ACHN (cell line): ENCODE data around the gene ARL2BP.
A peak's percentile ranks its signal among the peaks of the same experiment; 100 is the strongest.
"Not testable (repeated sequence)": the region's sequence is repeated elsewhere in the genome, so short reads cannot be mapped to it uniquely, and the experiment has no call there.

ENCODE experiments used
- DNase-seq: peaks from one replicate; pipeline ENCODE4 v3.0.0-alpha.2; 2015
- in situ Hi-C: cut with HindIII; loops from 2 replicates; pipeline ENCODE4 v1.10.0; 2017; ENCODE audit warnings: low sequenced_read_pairs, low pct_ligation_motif_present, low pct_unique_long_range_greater_than_20kb

The ARL2BP gene

DNA sequence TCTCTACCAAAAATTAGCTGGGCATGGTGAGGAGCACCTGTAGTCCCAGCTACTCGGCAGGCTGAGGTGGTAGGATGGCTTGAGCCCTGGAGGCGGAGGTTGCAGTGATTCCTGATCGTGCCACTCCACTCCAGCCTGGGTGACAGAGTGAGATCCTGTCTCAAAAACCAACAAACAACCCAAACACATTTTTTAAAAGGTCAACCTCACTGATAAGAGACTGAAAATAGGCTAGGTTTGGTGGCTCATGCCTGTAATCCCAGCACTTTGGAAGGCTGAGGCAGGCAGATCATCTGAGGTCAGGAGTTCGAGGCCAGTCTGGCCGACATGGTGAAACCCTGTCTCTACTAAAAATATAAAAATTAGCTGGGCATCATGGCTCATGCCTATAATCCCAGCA is 30.9 kb downstream of the ARL2BP start:
- in situ Hi-C loops, DNase-seq: not testable (repeated sequence)

DNA sequence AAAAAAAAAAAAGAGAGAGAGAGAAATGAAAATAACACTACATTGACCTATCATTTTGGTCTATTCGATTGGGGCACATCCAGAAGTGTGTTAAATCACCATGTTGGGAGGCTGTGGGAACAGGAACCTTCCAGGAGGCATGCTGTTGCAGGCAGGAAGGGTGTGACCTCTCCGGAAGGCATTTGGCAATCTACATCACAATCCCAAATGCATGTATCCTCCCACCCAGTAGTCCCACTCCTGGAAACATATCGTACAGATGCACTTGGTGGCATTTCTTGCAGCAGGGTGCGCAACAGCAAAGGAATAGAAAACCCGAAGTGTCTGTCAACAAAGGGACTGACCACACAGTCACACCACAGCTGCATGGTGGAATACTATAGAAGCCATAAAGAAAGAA is 31.5 kb downstream of the ARL2BP start:
- in situ Hi-C loops: no loop called here
- DNase-seq: no peak

DNA sequence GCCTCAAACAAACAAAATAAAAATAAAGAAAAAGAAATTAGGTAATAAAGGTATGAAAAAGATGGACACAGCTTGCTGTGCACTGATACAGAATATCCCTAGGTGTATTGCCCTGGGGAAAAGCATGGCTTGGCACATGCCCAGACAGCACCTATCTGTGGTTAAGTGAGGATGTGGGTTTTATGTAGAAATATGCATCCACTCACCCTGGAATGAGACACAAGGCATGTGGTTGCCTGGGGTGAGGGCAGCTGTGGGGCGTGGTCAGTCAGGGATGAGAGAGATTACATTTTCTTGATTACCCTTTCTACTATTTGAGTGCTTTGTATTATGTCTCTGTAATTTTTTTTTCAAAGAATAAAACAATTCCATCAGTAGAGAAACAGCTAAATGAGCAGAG is 32.5 kb downstream of the ARL2BP start:
- in situ Hi-C loops: no loop called here
- peak; percentile 96 for DNase-seq

DNA sequence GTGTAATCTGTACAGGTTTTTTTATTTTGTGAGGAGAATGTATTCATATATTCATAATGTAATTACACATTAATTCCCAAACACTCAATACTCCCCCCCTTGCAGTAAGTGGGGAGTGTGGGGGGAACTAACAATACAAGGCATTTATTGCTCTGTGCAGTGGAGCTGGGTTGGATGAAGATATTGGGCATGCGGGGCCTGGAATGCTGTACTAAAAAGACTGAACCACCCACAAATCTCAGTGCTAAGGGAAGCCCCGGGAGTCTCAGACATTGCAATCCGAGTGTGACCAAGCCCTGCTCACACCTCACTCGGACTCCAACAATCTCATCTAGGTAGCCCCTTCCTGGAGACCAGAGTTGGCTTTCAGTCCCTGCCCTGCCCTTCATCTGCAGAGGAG is 33.4 kb downstream of the ARL2BP start:
- DNase-seq: no peak
- in situ Hi-C loops: no loop called here

DNA sequence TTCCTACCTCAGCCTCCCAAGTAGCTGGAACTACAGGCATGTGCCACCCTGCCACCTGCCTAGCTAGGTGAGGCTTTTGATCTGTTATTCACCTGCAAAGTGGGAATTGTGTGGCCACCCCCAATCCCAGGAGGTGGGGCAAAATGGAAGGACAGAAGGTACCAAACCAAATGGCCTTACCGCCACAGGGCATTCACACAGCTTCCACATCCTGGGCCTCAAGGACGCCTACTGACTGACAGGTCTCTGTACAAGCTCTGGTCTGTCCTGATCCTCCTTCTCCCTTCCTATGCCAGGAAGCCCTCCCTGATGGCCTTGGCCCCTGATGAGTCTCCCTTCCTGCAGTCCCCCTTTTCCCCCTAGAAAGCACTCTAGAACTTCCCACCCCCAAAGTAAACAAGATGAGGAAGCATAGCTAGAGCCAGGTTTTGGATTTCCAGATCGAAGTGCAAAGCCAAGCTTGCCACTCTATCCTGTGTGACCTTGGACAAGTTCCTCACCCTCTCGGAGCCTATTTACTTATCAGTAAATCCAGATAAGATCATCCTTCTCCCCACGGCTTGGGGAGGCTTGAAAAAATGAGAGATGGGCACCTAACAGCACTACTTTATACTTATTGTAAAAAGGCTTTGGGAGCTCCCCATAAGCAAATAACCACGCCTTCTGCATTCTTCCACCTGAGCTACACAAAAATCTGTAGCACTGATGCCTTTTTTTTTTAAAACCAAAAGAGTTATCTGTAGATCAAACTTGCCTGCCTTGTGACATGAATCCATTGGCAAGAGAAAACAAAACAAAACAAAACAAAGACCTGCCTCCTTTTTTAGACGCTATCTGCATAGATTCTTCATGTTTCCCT is 35.0 kb downstream of the ARL2BP start:
- DNase-seq: no peak
- in situ Hi-C loops: no loop called here

DNA sequence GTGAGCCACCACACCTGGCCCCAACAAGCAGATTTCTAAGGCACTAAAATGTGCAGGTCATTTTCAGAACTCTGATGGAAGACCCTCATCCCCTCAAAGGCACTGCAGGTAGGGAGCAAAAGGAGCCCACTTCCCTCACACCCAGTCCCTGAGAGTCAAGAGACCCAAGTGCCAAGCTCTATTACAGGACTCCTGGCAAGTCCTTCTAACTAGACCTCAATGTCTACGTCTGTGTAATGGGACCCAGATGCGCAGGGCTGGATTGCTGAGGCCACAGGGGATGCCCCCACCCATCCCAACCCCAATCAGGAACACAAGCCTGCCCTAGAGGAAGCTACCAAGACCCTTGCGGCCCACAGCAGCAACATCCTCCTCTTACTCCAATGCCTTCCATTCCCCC is 36.7 kb downstream of the ARL2BP start:
- no peak for DNase-seq
- in situ Hi-C loops: no loop called here

DNA sequence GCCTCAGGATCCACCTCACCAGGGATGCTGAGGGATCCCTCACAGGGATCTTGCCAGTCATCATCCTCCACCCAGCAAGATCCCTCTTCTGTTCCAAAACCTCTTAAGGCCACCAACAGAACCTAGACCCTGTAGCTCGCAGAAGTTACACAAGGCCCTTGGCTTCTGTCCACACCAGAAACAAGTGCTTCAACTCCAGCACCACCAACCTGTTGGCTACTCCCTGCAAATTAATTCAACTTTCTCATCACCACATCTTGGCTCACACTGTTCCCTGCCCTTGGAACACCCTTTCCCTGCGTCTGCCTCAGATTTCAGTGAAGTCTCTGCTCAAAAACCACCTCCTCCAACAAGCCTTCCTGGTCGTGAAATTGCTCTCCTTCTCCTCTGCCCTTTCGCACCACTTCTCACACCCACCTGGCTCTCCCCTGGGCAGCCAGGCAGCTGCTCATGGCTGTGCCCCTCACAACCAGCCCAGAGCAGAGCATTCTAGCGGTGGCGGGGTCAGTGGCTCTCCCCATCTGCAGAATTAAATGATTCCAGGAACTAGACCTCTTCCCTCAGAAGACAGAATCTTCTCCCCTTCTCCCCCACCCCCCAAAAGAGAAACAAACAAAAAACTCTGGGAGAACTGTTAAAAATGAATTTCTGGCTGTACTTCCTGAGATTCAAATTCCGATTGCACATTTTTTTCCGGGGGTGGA is 37.6 kb downstream of the ARL2BP start:
- in situ Hi-C loops: no loop called here
- DNase-seq: no peak

DNA sequence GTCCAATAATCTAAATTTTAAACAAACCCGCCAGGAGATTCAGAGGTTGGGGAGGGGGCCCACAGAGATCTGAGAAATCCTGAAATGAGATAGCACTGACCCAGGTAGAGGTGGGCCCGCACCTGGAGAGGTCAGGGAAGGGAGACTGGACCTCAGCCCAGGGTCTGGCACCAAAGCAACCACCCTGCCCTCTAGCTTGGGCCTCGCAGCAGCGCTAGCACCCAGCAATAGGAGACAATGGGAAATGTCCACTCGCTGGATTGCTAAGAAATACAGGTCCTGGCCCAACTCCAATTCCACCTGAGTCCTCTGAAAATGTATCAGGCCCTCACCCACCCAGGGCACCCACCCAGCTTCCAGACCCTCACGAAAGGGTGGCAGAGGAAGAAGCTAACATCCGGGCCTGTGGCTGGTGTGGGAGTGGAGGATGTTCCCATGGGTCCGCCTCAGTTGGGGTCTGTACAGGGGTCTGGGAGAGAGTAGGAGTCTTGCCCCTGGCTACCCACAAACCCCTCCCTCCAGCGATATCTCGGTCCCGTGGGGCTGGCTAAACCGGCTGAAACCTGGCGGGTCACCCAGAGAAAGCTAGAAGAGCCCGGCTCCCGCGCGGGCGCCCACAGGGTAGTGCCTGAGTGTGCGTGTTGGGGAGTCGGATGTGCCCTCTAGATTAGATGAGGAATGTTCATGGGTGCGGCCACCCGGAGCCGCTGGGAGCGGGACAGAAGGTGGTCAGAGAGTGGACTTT is 38.3 kb downstream of the ARL2BP start:
- in situ Hi-C loops: no loop called here
- no peak for DNase-seq

DNA sequence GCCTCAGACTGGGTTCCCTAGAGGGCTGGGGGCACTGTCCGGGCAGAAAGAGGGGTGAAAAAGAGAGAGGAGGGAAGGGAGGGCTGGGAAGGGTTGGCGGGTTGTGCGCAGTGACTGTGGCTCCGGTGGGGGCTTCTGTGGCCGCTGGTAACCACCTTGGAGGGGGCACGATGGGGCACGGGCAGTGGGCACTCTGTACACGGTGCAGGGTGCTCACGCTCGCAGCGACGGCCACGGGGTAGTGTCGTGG is 38.8 kb downstream of the ARL2BP start:
- in situ Hi-C loops: no loop called here
- DNase-seq: no peak

DNA sequence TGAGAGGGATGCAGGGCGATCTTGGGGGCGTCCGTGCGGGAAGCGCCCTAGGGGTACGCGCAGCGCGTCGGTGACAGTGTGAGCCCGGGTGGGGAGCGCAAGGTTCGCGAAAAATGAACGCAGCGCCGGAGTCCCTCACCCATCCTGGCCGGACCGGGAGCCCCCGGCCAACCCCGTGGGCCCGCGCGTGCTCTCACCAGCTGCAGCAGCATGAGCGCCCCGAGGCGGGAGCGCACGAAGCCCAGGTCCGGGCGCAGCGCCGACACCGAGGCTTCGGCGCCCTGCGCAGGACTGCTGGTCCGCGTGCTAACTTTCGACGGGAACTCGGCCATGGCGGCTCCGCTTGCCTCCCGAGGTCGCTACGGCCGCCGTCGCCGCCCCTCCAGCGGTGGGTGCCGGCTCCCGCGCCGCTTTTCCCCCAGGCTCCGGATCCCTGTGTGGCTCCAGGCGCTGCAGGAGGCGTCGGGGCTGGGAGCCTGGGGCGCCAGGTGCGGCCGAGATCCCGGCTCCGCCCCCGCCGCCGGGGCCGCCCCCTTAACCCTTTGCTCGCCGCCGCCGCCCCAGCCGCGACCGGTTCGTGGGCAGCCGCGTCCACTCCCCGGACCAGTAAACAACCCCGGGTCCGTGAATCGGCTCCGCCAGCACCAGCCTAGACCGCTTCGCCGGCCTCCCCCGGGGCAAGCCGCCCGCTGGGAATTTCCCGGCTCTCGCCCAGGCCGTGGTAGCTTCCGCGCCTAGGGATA is 39.3 kb downstream of the ARL2BP start, which contains the start of gene PLLP:
PLLP (minus strand) TSS at position 464 of the 743 bp plus-strand sequence; CDS start at position 332, 132 bp downstream.
- in situ Hi-C loops: no loop called here

DNA sequence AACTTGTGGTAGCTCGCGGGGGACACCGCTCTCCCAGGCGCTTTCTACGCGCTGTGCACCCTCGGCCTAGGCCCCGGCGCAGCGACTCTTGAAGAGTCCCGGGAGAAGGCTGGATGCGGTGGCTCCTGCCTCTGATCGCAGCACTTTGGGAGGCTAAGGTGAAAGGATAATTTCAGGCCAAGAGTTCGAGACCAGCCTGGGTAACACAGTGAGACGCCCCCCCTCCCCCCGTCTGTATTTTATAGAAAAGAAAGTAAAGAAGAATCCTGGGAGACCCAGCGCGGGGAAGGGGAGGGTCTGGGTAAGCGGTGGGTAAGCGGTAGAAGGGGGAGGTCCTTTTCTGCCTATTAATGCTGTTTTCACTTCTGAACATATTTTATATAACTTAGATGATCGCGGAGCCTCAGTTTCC is 39.9 kb downstream of the ARL2BP start:
- in situ Hi-C loops: no loop called here
- DNase-seq: no peak

More for the DNA sequence above, 39.3 kb downstream of the ARL2BP start, which contains the start of gene PLLP:
- DNase-seq: peak; percentile 57

DNA sequence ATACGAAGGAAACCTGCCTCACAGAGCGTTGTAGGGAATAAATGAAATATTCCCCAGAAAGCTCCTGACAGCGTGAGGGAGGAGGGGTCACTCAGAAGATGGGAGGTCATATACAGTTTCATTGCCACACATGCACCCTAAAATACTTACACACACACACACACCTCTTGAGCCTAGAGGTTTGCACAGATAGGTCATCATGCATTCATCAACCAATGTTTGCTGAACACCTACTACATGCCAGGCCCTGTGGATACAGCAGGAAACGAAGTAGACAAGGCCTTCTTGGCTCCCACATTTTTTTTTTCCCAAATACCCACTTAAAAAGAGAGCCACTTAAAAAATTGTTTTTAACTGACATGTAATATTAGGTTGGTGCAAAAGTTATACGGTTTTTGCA is 40.3 kb downstream of the ARL2BP start:
- in situ Hi-C loops: no loop called here
- DNase-seq: no peak

DNA sequence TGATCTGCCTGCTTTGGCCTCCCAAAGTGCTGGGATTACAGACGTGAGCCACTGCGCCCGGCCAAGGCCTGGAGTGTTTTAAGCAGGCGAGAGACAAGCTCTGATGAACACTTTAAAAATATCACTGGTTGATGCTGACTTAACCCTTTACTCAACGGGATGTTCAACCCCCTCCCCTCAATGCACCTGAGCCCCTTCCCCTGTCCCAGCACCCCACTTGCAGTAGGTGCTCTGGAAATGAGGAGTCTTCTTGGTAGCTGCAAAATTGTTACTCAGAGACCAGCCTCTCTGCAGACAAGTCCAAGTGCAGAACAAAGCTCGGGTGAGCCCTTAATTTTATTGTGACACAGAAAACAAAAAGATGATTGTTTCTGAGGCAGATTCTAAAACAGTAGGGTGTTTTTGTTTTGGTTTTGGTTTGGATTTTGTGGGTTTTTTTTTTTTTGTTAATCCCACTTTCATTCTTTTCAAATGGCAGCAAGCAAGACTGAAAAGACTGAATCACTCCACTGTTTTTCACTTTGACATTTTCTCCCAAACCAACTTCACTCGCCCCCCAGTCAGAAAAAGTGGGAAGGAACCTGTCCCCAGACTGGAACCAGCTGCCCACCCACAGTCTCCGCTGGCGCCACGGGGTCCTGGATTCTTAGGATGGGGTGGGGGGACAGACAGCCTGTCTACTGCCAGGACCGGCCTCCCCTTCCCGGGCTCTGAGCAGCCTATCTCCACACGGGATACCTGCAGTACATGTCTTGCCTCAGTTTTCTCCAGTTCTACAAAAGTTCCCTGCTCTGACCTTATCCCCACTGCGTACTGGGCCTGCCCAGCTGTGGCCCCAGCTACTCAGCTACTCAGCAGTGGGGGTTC is 44.6 kb downstream of the ARL2BP start:
- DNase-seq: no peak
- in situ Hi-C loops: no loop called here

DNA sequence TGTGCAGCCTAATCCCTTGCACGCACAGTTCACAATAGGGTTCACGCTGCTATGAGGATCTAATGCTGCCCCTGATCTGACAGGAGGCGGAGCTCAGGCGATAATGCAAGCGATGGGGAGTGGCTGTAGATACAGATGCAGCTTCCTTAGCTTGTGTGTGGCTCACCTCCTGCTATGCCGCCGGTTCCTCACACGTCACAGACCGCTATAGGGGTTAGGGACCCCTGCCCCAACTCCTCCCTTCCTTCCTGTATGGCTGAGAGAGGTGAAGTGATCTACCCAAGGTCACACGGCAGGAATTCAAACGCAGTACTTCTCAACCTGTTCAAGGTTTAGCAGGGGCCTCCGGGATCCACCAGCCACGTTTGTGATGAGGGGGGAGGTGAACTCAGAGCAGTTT is 52.8 kb downstream of the ARL2BP start:
- in situ Hi-C loops: no loop called here
- no peak for DNase-seq

DNA sequence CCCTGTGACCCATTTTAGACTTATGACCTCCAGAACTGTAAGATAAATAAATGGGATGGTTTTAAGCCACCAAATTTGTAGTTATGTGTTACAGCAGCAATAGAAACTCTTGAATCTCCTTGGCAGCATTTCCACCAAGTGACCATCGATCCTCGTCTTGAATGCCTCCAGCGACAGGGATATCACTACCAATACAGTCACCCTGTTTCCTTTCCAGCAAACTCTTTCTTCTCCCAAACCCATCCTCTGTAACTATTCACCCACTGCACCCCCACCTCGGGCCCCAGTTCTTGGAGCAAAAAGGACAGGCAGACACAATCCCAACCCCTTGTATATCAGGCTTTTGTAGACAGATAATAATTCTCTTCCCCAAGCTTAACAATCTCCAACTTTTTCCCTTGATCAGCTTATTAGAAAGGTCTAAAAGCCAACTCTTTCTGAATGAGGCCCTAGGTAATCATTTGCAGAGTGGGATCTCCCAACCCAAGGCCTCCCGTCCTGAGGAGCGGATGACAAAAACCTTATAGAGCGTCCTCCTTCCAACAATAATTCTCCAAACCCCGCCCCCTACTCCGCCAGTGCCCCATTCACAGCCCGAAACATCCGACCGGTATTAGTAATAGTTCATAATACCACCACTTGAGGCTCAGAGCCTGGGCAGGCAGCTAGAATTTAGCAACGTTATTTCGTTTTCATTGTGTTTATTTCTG is 54.1 kb downstream of the ARL2BP start:
- DNase-seq: peak; percentile 92
- in situ Hi-C loops: no loop called here

DNA sequence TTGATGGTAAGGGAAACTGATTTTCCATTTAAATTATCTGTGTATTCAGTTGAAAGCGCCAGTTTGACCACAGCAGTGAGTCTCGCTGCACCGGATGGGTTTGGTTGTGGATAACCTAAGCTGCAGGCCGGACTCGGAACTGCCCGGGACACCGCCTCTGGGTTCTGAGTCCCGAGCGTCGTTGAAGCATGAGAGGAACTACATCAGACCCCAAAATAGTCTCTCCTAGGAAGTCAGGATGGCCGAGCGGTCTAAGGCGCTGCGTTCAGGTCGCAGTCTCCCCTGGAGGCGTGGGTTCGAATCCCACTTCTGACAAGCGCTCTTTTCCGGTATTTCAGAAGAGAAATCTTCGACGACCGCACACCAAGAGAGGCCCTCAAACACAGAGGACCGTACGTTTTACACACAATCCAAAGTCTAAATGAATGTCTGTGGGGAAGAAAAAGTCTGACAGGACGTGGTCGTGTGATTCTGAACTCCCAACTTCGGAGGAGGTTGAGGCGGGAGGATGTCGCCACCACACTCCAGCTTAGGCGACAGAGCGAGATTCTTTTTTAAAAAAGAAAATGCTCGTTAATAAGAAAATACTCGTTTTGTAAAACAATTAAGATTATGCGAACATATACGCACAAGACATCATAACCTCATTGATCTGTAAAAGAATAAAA is 54.8 kb downstream of the ARL2BP start:
- in situ Hi-C loops: no loop called here

More for the DNA sequence above, 54.8 kb downstream of the ARL2BP start:
- peak; percentile 96 for DNase-seq
